A549 (cell line): ENCODE data around the gene SNW1. TPM values are rescaled to one million over a fixed set of nuclear protein-coding genes. Genes with fewer than 3 reads are reported as not detected.

Experiments used
- ATOH8 ChIP-seq: fragments of 250-450 bp; sonication (Bioruptor Pico); IDR thresholded peaks from 2 replicates; pipeline ENCODE4 v1.5.0; 2020; ENCODE audit warnings: low read depth, mild to moderate bottlenecking, moderate library complexity
- BHLHE40 ChIP-seq: IDR thresholded peaks from 2 replicates; pipeline ENCODE4 v1.6.1; 2012; ENCODE audit warnings: low read depth, low read length, inconsistent platforms
- CBX2 ChIP-seq: fragments of 200-600 bp; sonication (generic); IDR thresholded peaks from 2 replicates; pipeline ENCODE4 v1.6.1; 2016; ENCODE audit warnings: low read depth, mild to moderate bottlenecking, borderline replicate concordance
- EHF ChIP-seq: fragments of 250-450 bp; sonication (Bioruptor Pico); IDR thresholded peaks from 2 replicates; pipeline ENCODE4 v1.5.0; 2020; ENCODE audit warnings: mild to moderate bottlenecking
- ESRRA ChIP-seq: fragments of 150-350 bp; IDR thresholded peaks from 2 replicates; pipeline ENCODE4 v1.6.1; 2014; ENCODE audit warnings: mild to moderate bottlenecking, low read length, borderline replicate concordance
- FOSL2 ChIP-seq, 2 experiments: fragments of 450-650 bp in 1 of 2; fragments of >200 bp in 1 of 2; sonication (Bioruptor Twin) in 1 of 2; formaldehyde crosslinking; IDR thresholded peaks; 2 replicates each; pipeline versions ENCODE4 v1.5.0 to v1.6.1; 2016 to 2020; ENCODE audit warnings: mild to moderate bottlenecking in 1 of 2, moderate library complexity in 1 of 2
- FOXS1 ChIP-seq: fragments of 250-450 bp; sonication (Bioruptor Pico); IDR thresholded peaks from 2 replicates; pipeline ENCODE4 v1.5.0; 2020; ENCODE audit warnings: mild to moderate bottlenecking, moderate library complexity
- HDAC2 ChIP-seq: fragments of 200-600 bp; sonication (generic); IDR thresholded peaks from 2 replicates; pipeline ENCODE4 v1.6.1; 2016
- HES2 ChIP-seq: fragments of >200 bp; sonication (Bioruptor Twin); formaldehyde crosslinking; IDR thresholded peaks from 2 replicates; pipeline ENCODE4 v1.6.1; 2016
- HEYL ChIP-seq: fragments of 250-450 bp; sonication (Bioruptor Pico); IDR thresholded peaks from 2 replicates; pipeline ENCODE4 v1.8.0; 2021; ENCODE audit warnings: mild to moderate bottlenecking, moderate library complexity
- HOXB5 ChIP-seq: fragments of 250-450 bp; sonication (Bioruptor Pico); IDR thresholded peaks from 2 replicates; pipeline ENCODE4 v1.5.0; 2020; ENCODE audit warnings: mild to moderate bottlenecking, moderate library complexity
- KDM5A ChIP-seq: fragments of 200-600 bp; sonication (generic); IDR thresholded peaks from 2 replicates; pipeline ENCODE4 v1.6.1; 2016; ENCODE audit warnings: antibody characterized with exemption, mild to moderate bottlenecking
- MYC ChIP-seq: IDR thresholded peaks from 2 replicates; pipeline ENCODE4 v1.6.1; 2012; ENCODE audit warnings: mild to moderate bottlenecking, inconsistent platforms, low read length, improper control_type of control experiment, borderline replicate concordance
- NPAS2 ChIP-seq: fragments of 250-450 bp; sonication (Bioruptor Pico); IDR thresholded peaks from 2 replicates; pipeline ENCODE4 v1.8.0; 2022; ENCODE audit warnings: mild to moderate bottlenecking, moderate library complexity, borderline replicate concordance
- NR3C1 ChIP-seq: fragments of >200 bp; sonication (Bioruptor Twin); formaldehyde crosslinking; IDR thresholded peaks from 3 replicates; pipeline ENCODE4 v1.6.1; 2017
- PHF8 ChIP-seq: fragments of 200-600 bp; sonication (generic); IDR thresholded peaks from 2 replicates; pipeline ENCODE4 v1.6.1; 2016; ENCODE audit warnings: low read depth, mild to moderate bottlenecking, antibody characterized with exemption, moderate library complexity, borderline replicate concordance
- POLR2AphosphoS2 ChIP-seq: conservative IDR thresholded peaks from 2 replicates; pipeline ENCODE4 v1.6.1; 2012; ENCODE audit warnings: low read length, improper control_type of control experiment, inconsistent platforms
- ZC3H11A ChIP-seq: fragments of 450-650 bp; IDR thresholded peaks from 2 replicates; pipeline ENCODE4 v1.6.1; 2014; ENCODE audit warnings: antibody characterized with exemption, mild to moderate bottlenecking
- ZNF302 ChIP-seq: fragments of 250-450 bp; sonication (Bioruptor Pico); IDR thresholded peaks from 2 replicates; pipeline ENCODE4 v1.9.0; 2021; ENCODE audit warnings: inconsistent platforms, mild to moderate bottlenecking, moderate library complexity
- polyA plus RNA-seq, 4 experiments: library from polyadenylated mRNA; depleted of rRNA in 3 of 4; stranded (reverse); fragments of >200 nt; fragmentation: RNase III in 1 of 4; extraction: RNeasy Plus Mini Kit Qiagen cat#74134 plus additional on column Dnase treatment in 1 of 4; gene quantifications; 2 replicates in 3 of 4; 3 replicates in 1 of 4; pipeline ENCODE4 v1.2.3, GENCODE V29; 2011 to 2017
- TF ChIP-seq, protein P1 (sequence below): fragments of 200-600 bp; sonication (generic); IDR thresholded peaks from 2 replicates; pipeline ENCODE4 v1.6.1; 2016; ENCODE audit warnings: antibody characterized with exemption, mild to moderate bottlenecking, moderate library complexity
- TF ChIP-seq, protein P2 (sequence below): fragments of >200 bp; sonication (Bioruptor Twin); formaldehyde crosslinking; IDR thresholded peaks from 3 replicates; pipeline ENCODE4 v1.5.1; 2016
- TF ChIP-seq, protein P3 (sequence below): fragments of 150-350 bp; IDR thresholded peaks from 2 replicates; pipeline ENCODE4 v1.6.1; 2014; ENCODE audit warnings: low read depth, mild to moderate bottlenecking, low read length
- TF ChIP-seq, protein P4 (sequence below): IDR thresholded peaks from 2 replicates; pipeline ENCODE4 v1.6.1; 2012
- TF ChIP-seq, protein P5 (sequence below): fragments of >200 bp; sonication (Bioruptor Twin); formaldehyde crosslinking; IDR thresholded peaks from 3 replicates; pipeline ENCODE4 v1.6.1; 2016

The SNW1 gene
- polyA plus RNA-seq, 2 of the 4 experiments (the other 2 are of a cell fraction), result 64.8 to 84.0 TPM

DNA sequence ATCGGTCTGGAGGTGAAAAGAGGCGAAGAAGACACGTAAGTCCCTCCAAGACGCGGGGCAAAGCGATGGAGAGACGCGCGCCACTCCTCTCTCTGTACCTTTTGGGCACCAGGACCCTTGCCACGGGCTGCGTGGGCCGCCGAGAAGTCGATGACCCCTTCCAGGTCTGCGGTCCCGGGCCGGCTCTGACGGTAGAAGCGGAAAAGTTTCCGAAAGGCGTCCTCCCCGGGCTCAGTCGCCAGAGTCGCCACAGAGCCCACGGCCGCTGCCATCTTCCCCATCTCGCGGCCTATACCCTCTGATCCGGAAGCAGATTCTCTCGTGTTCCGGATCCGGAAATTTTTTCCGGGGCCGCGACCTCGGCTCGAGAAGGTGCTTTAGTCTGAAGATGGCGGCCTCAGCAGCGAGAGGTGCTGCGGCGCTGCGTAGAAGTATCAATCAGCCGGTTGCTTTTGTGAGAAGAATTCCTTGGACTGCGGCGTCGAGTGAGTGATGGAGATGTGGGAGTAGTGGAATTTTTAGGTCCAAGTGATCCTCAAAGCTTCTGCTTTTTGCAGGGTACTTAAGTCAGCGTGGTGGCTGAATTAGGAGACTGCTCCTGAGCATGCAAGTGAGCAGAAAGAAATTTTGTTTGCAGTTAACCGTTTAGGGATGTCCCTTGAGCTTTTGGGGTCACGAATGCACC, 53.1 kb downstream of the SNW1 start, which contains the start of the genes ALKBH1 and SLIRP (continued):
- peak; percentile 93 for TF ChIP-seq PHF8
- no peak for TF ChIP-seq ESRRA
- TF ChIP-seq HEYL (CRISPR knock-in tag), result no peak
- TF ChIP-seq, protein P1, sequence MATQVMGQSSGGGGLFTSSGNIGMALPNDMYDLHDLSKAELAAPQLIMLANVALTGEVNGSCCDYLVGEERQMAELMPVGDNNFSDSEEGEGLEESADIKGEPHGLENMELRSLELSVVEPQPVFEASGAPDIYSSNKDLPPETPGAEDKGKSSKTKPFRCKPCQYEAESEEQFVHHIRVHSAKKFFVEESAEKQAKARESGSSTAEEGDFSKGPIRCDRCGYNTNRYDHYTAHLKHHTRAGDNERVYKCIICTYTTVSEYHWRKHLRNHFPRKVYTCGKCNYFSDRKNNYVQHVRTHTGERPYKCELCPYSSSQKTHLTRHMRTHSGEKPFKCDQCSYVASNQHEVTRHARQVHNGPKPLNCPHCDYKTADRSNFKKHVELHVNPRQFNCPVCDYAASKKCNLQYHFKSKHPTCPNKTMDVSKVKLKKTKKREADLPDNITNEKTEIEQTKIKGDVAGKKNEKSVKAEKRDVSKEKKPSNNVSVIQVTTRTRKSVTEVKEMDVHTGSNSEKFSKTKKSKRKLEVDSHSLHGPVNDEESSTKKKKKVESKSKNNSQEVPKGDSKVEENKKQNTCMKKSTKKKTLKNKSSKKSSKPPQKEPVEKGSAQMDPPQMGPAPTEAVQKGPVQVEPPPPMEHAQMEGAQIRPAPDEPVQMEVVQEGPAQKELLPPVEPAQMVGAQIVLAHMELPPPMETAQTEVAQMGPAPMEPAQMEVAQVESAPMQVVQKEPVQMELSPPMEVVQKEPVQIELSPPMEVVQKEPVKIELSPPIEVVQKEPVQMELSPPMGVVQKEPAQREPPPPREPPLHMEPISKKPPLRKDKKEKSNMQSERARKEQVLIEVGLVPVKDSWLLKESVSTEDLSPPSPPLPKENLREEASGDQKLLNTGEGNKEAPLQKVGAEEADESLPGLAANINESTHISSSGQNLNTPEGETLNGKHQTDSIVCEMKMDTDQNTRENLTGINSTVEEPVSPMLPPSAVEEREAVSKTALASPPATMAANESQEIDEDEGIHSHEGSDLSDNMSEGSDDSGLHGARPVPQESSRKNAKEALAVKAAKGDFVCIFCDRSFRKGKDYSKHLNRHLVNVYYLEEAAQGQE, result no peak
- no peak for TF ChIP-seq FOXS1
- TF ChIP-seq, protein P2, sequence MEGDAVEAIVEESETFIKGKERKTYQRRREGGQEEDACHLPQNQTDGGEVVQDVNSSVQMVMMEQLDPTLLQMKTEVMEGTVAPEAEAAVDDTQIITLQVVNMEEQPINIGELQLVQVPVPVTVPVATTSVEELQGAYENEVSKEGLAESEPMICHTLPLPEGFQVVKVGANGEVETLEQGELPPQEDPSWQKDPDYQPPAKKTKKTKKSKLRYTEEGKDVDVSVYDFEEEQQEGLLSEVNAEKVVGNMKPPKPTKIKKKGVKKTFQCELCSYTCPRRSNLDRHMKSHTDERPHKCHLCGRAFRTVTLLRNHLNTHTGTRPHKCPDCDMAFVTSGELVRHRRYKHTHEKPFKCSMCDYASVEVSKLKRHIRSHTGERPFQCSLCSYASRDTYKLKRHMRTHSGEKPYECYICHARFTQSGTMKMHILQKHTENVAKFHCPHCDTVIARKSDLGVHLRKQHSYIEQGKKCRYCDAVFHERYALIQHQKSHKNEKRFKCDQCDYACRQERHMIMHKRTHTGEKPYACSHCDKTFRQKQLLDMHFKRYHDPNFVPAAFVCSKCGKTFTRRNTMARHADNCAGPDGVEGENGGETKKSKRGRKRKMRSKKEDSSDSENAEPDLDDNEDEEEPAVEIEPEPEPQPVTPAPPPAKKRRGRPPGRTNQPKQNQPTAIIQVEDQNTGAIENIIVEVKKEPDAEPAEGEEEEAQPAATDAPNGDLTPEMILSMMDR, result no peak
- TF ChIP-seq BHLHE40, result no peak
- peak; percentile 85 for TF ChIP-seq HDAC2
- TF ChIP-seq, protein P3, sequence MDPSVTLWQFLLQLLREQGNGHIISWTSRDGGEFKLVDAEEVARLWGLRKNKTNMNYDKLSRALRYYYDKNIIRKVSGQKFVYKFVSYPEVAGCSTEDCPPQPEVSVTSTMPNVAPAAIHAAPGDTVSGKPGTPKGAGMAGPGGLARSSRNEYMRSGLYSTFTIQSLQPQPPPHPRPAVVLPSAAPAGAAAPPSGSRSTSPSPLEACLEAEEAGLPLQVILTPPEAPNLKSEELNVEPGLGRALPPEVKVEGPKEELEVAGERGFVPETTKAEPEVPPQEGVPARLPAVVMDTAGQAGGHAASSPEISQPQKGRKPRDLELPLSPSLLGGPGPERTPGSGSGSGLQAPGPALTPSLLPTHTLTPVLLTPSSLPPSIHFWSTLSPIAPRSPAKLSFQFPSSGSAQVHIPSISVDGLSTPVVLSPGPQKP, result no peak
- TF ChIP-seq, protein P4, sequence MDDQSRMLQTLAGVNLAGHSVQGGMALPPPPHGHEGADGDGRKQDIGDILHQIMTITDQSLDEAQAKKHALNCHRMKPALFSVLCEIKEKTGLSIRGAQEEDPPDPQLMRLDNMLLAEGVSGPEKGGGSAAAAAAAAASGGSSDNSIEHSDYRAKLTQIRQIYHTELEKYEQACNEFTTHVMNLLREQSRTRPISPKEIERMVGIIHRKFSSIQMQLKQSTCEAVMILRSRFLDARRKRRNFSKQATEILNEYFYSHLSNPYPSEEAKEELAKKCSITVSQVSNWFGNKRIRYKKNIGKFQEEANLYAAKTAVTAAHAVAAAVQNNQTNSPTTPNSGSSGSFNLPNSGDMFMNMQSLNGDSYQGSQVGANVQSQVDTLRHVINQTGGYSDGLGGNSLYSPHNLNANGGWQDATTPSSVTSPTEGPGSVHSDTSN, result no peak
- 0 out of 2 replicates have a peak, but pooled peaks have one; percentile 40 for TF ChIP-seq ATOH8 (CRISPR knock-in tag)
- TF ChIP-seq HOXB5 (CRISPR knock-in tag), result no peak
- TF ChIP-seq ZNF302, result no peak
- no peak for TF ChIP-seq CBX2
- TF ChIP-seq MYC, result peak; percentile 64; the same call in 1 of the 2 replicates
- no peak for TF ChIP-seq FOSL2 (IDR thresholded peaks at IDR 0.05)
- TF ChIP-seq FOSL2 (CRISPR knock-in tag; IDR thresholded peaks at IDR 0.05), result no peak
- TF ChIP-seq NR3C1, result no peak
- TF ChIP-seq, protein P5, sequence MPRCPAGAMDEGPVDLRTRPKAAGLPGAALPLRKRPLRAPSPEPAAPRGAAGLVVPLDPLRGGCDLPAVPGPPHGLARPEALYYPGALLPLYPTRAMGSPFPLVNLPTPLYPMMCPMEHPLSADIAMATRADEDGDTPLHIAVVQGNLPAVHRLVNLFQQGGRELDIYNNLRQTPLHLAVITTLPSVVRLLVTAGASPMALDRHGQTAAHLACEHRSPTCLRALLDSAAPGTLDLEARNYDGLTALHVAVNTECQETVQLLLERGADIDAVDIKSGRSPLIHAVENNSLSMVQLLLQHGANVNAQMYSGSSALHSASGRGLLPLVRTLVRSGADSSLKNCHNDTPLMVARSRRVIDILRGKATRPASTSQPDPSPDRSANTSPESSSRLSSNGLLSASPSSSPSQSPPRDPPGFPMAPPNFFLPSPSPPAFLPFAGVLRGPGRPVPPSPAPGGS, result peak; percentile 91
- no peak for TF ChIP-seq EHF (CRISPR knock-in tag)
- TF ChIP-seq KDM5A, result peak; percentile 97
- TF ChIP-seq POLR2AphosphoS2, result no peak
- TF ChIP-seq ZC3H11A, result no peak
- no peak for TF ChIP-seq NPAS2
- TF ChIP-seq HES2, result no peak
